Suppressor macrophage treated with lipopolysaccharide for 1 hour (primary cell): ENCODE data around the gene DDX31.

Source experiments
- DNase-seq, 3 donors: peaks; one replicate each; pipeline ENCODE4 v3.0.0-alpha.2; 2020 to 2022

The DDX31 gene

GRCh38 chr9:132632413-132633129 is 37.2 kb downstream of the DDX31 start:
- DNase-seq = no peak

- no peak for DNase-seq
Measured at GRCh38 chr9:132631685-132632084, 38.1 kb downstream of the DDX31 start.

- no peak for DNase-seq
Measured at GRCh38 chr9:132631280-132631679, 38.5 kb downstream of the DDX31 start.

- no peak for DNase-seq
Measured at GRCh38 chr9:132630811-132631210, 39.0 kb downstream of the DDX31 start.

- DNase-seq = no peak
Measured at GRCh38 chr9:132630116-132630515, 39.7 kb downstream of the DDX31 start.

GRCh38 chr9:132628746-132629145 is 41.0 kb downstream of the DDX31 start:
- DNase-seq = no peak

- DNase-seq = no peak
Measured at GRCh38 chr9:132627594-132627993, 42.2 kb downstream of the DDX31 start.

GRCh38 chr9:132627106-132627505 is 42.7 kb downstream of the DDX31 start:
- no peak for DNase-seq

- no peak for DNase-seq
Measured at GRCh38 chr9:132626285-132626684, 43.5 kb downstream of the DDX31 start.

GRCh38 chr9:132622159-132622558 is 47.6 kb downstream of the DDX31 start:
- DNase-seq = no peak

GRCh38 chr9:132616725-132617124 is 53.1 kb downstream of the DDX31 start:
- no peak for DNase-seq

GRCh38 chr9:132615774-132616173 is 54.0 kb downstream of the DDX31 start:
- DNase-seq = no peak

- no peak for DNase-seq
Measured at GRCh38 chr9:132614324-132614723, 55.5 kb downstream of the DDX31 start.

- DNase-seq = no peak
Measured at GRCh38 chr9:132610661-132611060, 59.1 kb downstream of the DDX31 start.

- DNase-seq = no peak
Measured at GRCh38 chr9:132609829-132610228, 60.0 kb downstream of the DDX31 start.

GRCh38 chr9:132609184-132609583 is 60.6 kb downstream of the DDX31 start:
- DNase-seq = no peak

GRCh38 chr9:132606066-132606465 is 63.7 kb downstream of the DDX31 start:
- no peak for DNase-seq

GRCh38 chr9:132605387-132605786 is 64.4 kb downstream of the DDX31 start:
- no peak for DNase-seq

GRCh38 chr9:132602207-132602606 is 67.6 kb downstream of the DDX31 start:
- DNase-seq = no peak

- no peak for DNase-seq
Measured at GRCh38 chr9:132600326-132600984, 69.3 kb downstream of the DDX31 start.

- no peak for DNase-seq
Measured at GRCh38 chr9:132597073-132597775, 72.6 kb downstream of the DDX31 start.

- no peak for DNase-seq
Measured at GRCh38 chr9:132596200-132596599, 73.6 kb downstream of the DDX31 start.

- DNase-seq = no peak
Measured at GRCh38 chr9:132595319-132595718, 74.5 kb downstream of the DDX31 start.

GRCh38 chr9:132594412-132594811 is 75.4 kb downstream of the DDX31 start:
- DNase-seq = no peak
